Naive thymus-derived CD4-positive, alpha-beta T cell (primary cell): Measurements from ENCODE around the gene SAP30. TPM values are rescaled to one million over a fixed set of nuclear protein-coding genes. Genes with fewer than 3 reads are reported as not detected.

Experiments
- ATAC-seq: fragments of 150-1000 bp; cut with Tn5 transposase; 2 replicates; pipeline ENCODE4 v1.10.0; 2021; ENCODE audit warnings: mild to moderate bottlenecking, moderate library complexity
- CTCF ChIA-PET: fragments of 350-600 bp; sonication (Branson Sonifier 250); formaldehyde crosslinking; loops from one replicate; lab custom pipeline; 2021; ENCODE audit warnings: antibody characterized with exemption; lab: Charles Lee
- POLR2A ChIA-PET: fragments of 350-600 bp; sonication (Branson Sonifier 250); formaldehyde crosslinking; loops from one replicate; lab custom pipeline; 2021; ENCODE audit warnings: antibody characterized with exemption, inconsistent platforms; lab: Charles Lee
- DNase-seq, 9 donors: peaks; one replicate each; pipeline versions ENCODE4 v3.0.0 to v3.0.0-alpha.2; 2020 to 2022; ENCODE audit warnings: mixed read lengths in 1 of 9
- H3K27ac ChIP-seq: one replicate; pipeline ENCODE4 v1.7.0; 2013; ENCODE audit warnings: mild to moderate bottlenecking, low read depth, low read length, moderate library complexity
- H3K27me3 ChIP-seq, 2 donors: one replicate each; pipeline ENCODE4 v1.7.0; 2013; ENCODE audit warnings: low read length in 2 of 2, mild to moderate bottlenecking in 2 of 2, moderate library complexity in 2 of 2; ENCODE audit not compliant: control insufficient read depth in 2 of 2, insufficient read depth in 2 of 2
- H3K36me3 ChIP-seq, 3 experiments: 1 replicate in 2 of 3; 2 replicates in 1 of 3; pipeline ENCODE4 v1.7.0; 2013; ENCODE audit warnings: low read length in 3 of 3, mild to moderate bottlenecking in 3 of 3, moderate library complexity in 1 of 3; ENCODE audit not compliant: insufficient read depth in 3 of 3, control insufficient read depth in 2 of 3
- H3K4me1 ChIP-seq, 2 donors: one replicate each; pipeline ENCODE4 v1.7.0; 2013; ENCODE audit warnings: low read length in 2 of 2, mild to moderate bottlenecking in 2 of 2, moderate library complexity in 1 of 2; ENCODE audit not compliant: control insufficient read depth in 2 of 2, insufficient read depth in 2 of 2
- H3K4me3 ChIP-seq: 2 replicates; pipeline ENCODE4 v1.7.0; 2013; ENCODE audit warnings: mild to moderate bottlenecking, low read length
- H3K9me3 ChIP-seq, 3 experiments: 1 replicate in 2 of 3; 2 replicates in 1 of 3; pipeline ENCODE4 v1.7.0; 2013; ENCODE audit warnings: low read length in 3 of 3; ENCODE audit not compliant: control insufficient read depth in 2 of 3
- H3K27ac Mint-ChIP-seq, 9 donors: one replicate each; pipeline ENCODE4 v1.8.0; 2020 to 2022; ENCODE audit warnings: mixed read lengths in 9 of 9, mild to moderate bottlenecking in 8 of 9, moderate library complexity in 5 of 9, inconsistent platforms in 2 of 9
- H3K27me3 Mint-ChIP-seq, 5 donors: one replicate each; pipeline ENCODE4 v1.8.0; 2021 to 2022; ENCODE audit warnings: mixed read lengths in 5 of 5, mild to moderate bottlenecking in 1 of 5
- H3K36me3 Mint-ChIP-seq, 5 donors: one replicate each; pipeline ENCODE4 v1.8.0; 2020 to 2022; ENCODE audit warnings: mixed read lengths in 5 of 5, mild to moderate bottlenecking in 3 of 5, inconsistent platforms in 1 of 5
- H3K4me1 Mint-ChIP-seq, 7 donors: one replicate each; pipeline ENCODE4 v1.8.0; 2020 to 2022; ENCODE audit warnings: mixed read lengths in 7 of 7, mild to moderate bottlenecking in 3 of 7, inconsistent platforms in 1 of 7
- H3K4me3 Mint-ChIP-seq, 10 donors: one replicate each; pipeline ENCODE4 v1.8.0; 2020 to 2022; ENCODE audit warnings: mild to moderate bottlenecking in 10 of 10, mixed read lengths in 10 of 10, moderate library complexity in 6 of 10, inconsistent platforms in 2 of 10
- H3K9me3 Mint-ChIP-seq, 11 donors: one replicate each; pipeline ENCODE4 v1.8.0; 2020 to 2022; ENCODE audit warnings: mixed read lengths in 11 of 11, mild to moderate bottlenecking in 4 of 11, inconsistent platforms in 1 of 11, moderate library complexity in 1 of 11
- intact Hi-C, 2 donors: fragments of 100-400 bp; cut with micrococcal nuclease; formaldehyde crosslinking; loops; one replicate each; pipeline ENCODE4 v1.15.1; 2023
- polyA plus RNA-seq, 2 donors: library from polyadenylated mRNA; unstranded; fragments of 300-500 nt; fragmentation: Illumina TruSeq; gene quantifications; one replicate each; pipeline ENCODE4 v1.2.3, GENCODE V29; 2021
- total RNA-seq, 6 experiments: library from RNA in 5 of 6; stranded (reverse) in 5 of 6; gene quantifications; 1 replicate in 5 of 6; 2 replicates in 1 of 6; pipeline ENCODE4 v1.2.3 and lab custom pipeline; 2021 to 2026

SAP30 gene
- total and polyA plus RNA-seq, 7 experiments from 2014 or later = 0.48 to 27.4 (median 1.1) TPM

DNA sequence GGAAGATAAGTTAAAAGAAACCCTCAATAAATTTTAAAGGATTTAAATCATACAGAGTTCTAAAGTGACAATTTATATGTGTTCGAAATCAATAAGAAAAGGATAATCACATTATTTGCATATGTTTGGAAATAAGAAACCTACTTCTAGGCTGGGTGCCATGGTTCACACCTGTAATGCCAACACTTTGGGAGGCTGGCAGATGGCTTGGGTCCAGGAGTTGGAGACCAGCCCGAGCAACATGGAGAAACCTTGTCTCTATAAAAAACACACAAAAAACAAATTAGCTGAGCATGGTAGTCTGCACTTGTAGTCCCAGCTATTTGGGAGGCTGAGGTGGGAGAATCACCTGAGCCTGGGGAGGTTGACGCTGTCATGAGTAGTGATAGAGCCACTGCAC lies 8.1 kb upstream of the SAP30 start:
- Histone ChIP-seq H3K4me1 (peaks cover 0 to 7% of the 10 kb centered on the region in 2 donors), H3K9me3 (no peaks in the 10 kb centered on the region), H3K36me3 (peaks cover 0 to 3% (median 0%) of the 10 kb centered on the region in 3 experiments), H3K27me3 (no peaks in the 10 kb centered on the region), H3K27ac (no peak overlapping the region), H3K4me3 (no peak overlapping the region)
- peaks cover 0 to 34% (median 7%) of the 10 kb centered on the region in 7 donors for H3K4me1 Mint-ChIP-seq
- CTCF ChIA-PET = interaction anchor here (0.6 kb wide), 1 partner anchor 335 kb away, joined by 3 read pairs; no protein-coding TSS in a partner anchor
- no peak for DNase-seq
- no peak for ATAC-seq
- H3K4me3 Mint-ChIP-seq = no peak overlapping the region
- peaks cover 0 to 19% (median 0%) of the 10 kb centered on the region in 5 donors for H3K36me3 Mint-ChIP-seq
- H3K27ac Mint-ChIP-seq = no peak overlapping the region
- POLR2A ChIA-PET = no interaction called here
- intact Hi-C loops = no loop called here
- peaks cover 0 to 2% (median 0%) of the 10 kb centered on the region in 11 donors for H3K9me3 Mint-ChIP-seq
- peaks cover 0 to 8% (median 6%) of the 10 kb centered on the region in 5 donors for H3K27me3 Mint-ChIP-seq

DNA sequence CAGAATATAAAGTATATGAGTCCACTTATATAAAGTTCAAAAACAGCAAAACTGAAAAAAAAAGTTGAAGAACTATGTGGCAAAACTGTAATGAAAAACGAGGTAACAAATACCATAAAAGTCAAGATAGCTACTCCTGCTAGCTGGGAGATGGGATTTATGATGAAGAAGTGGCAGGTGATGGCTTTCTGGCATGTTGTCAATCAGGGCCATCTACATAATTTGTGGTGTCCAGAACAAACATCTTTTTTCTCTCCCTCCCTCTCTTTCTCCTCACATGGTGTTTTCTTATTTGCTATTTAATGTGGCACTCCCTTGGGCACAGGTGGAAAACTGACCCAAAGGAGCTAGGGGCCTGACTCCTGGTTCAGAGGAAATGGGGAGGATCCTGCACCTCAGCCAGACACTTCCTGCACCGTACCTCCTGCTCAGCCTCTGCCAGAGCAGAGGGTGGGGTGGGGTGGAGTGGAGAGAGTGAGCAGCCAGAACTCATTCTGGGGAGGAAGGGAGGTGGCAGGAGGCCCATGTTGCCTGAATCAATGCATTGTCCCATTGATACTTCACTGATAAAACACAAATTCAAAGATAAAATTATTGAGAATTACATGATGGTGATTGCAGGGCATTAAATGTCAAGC lies 5.3 kb upstream of the SAP30 start:
- Mint-ChIP-seq H3K4me3 (peak overlapping the region in 1 of 10 donors; percentile 39), H3K27me3 (peaks cover 0 to 6% (median 0%) of the 10 kb centered on the region in 5 donors), H3K27ac (peak overlapping the region in 1 of 9 donors; percentile 67), H3K36me3 (peaks cover 0 to 17% (median 0%) of the 10 kb centered on the region in 5 donors), H3K9me3 (no peaks in the 10 kb centered on the region), H3K4me1 (peaks cover 7 to 39% (median 14%) of the 10 kb centered on the region in 7 donors)
- H3K4me3 ChIP-seq = no peak overlapping the region
- ChIA-PET POLR2A (interaction anchor here (0.6 to 1.2 kb wide), 2 partner anchors 31 to 63 kb away, joined by 3 to 4 read pairs; no protein-coding TSS in a partner anchor), CTCF (no interaction called here)
- DNase-seq (no peak), ATAC-seq (no peak)
- intact Hi-C loops = no loop called here
- H3K4me1 ChIP-seq = peaks cover 0 to 15% of the 10 kb centered on the region in 2 donors
- no peak overlapping the region for H3K27ac ChIP-seq
- H3K27me3 ChIP-seq = no peaks in the 10 kb centered on the region
- H3K36me3 ChIP-seq = peaks cover 0 to 3% (median 0%) of the 10 kb centered on the region in 3 experiments
- H3K9me3 ChIP-seq = no peaks in the 10 kb centered on the region

DNA sequence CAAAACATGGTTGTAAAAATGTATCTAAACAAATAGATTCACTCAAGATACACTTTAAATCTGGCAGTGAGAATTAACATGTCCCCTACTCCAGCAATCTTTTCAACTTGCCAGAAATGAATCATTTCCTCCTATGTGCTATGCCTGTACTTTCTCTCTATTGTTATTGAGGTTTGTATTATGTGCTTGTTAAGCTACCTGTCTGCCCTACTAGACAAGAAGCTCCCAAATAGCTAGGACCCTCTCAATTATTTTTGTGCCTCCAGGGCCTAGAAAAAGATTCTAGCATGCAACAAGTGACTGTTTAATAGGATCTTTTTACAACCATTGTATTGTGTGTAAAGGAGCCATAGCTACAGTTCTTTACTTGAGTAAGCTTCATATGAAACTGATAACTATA lies 3.5 kb upstream of the SAP30 start:
- peaks cover 0 to 3% (median 0%) of the 10 kb centered on the region in 3 experiments for H3K36me3 ChIP-seq
- ChIA-PET POLR2A (interaction anchor here (9.4 kb wide), 1 partner anchor 34 kb away, joined by 209 read pairs; the partner anchor contains the start of gene HMGB2), CTCF (interaction anchor here (0.7 to 2.5 kb wide), 2 partner anchors 49 to 53 kb away, joined by 3 to 10 read pairs; no protein-coding TSS in a partner anchor)
- no peak overlapping the region for H3K4me3 ChIP-seq
- Mint-ChIP-seq H3K4me1 (peaks cover 14 to 37% (median 19%) of the 10 kb centered on the region in 7 donors), H3K4me3 (peak overlapping the region in 1 of 10 donors; percentile 100), H3K27me3 (peaks cover 0 to 7% (median 6%) of the 10 kb centered on the region in 5 donors), H3K36me3 (peaks cover 0 to 15% (median 0%) of the 10 kb centered on the region in 5 donors), H3K27ac (peak overlapping the region in 1 of 9 donors; percentile 81), H3K9me3 (no peaks in the 10 kb centered on the region)
- no peaks in the 10 kb centered on the region for H3K27me3 ChIP-seq
- intact Hi-C loops = loop anchor here in 1 of 2 donors (2.0 kb wide), 1 partner anchor 14 kb away; no protein-coding TSS in a partner anchor
- no peak for DNase-seq
- H3K27ac ChIP-seq = no peak overlapping the region
- peaks cover 5 to 15% of the 10 kb centered on the region in 2 donors for H3K4me1 ChIP-seq
- ATAC-seq = no peak
- H3K9me3 ChIP-seq = no peaks in the 10 kb centered on the region

DNA sequence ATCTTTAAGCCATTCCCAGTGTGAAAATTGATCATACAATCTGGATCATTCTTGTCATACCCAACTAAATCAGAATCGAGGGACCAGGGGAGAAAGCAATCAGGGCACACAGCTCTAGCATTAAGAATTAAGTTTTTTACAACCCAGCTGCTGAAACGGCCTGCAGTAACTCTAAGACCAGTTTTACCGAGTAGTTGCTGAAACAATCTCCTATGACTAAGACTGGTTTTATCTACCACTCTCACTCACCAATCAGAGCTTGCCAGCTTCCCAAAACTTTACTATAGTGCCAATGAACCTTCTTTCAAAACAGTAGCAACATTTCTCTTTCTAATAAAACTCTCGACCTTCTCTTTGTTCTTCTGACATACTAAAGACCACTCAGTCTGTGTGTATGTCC lies 2.8 kb upstream of the SAP30 start:
- peak overlapping the region in 1 of 10 donors; percentile 100 for H3K4me3 Mint-ChIP-seq
- CTCF ChIA-PET = interaction anchor here (2.5 kb wide), 1 partner anchor 49 kb away, joined by 10 read pairs; no protein-coding TSS in a partner anchor

DNA sequence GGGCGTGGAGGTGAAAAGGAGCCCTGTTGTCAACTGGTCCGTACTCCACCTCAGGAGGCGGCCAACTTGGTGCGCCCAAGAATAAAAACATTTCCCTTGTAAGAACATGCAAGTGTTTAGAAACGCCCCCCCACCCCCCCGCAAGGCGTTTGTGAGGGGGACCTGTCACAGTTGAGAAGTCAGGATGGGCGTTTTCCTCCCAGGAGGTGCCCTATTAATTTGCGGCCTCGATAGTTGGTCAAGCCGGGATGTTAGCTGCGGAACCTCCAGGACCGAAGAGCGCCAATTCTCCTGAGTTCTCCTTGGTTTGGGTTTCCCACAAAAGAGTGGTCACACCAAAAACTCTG lies 651 bp upstream of the SAP30 start:
- peaks cover 2 to 26% (median 17%) of the 10 kb centered on the region in 5 donors for H3K27me3 Mint-ChIP-seq
- CTCF ChIA-PET = interaction anchor here (0.8 to 2.4 kb wide), 2 partner anchors 37 to 51 kb away, joined by 3 to 8 read pairs; partner anchors contain the start of gene HMGB2
- Histone ChIP-seq H3K4me1 (peaks cover 5 to 20% of the 10 kb centered on the region in 2 donors), H3K4me3 (peak overlapping the region; percentile 99), H3K9me3 (no peaks in the 10 kb centered on the region), H3K27ac (peak overlapping the region; percentile 82), H3K36me3 (peaks cover 0 to 3% (median 0%) of the 10 kb centered on the region in 3 experiments), H3K27me3 (peaks cover 0 to 10% of the 10 kb centered on the region in 2 donors)
- H3K4me3 Mint-ChIP-seq = peak overlapping the region; percentile 89 to 100 (median 98)
- DNase-seq (peak in 4 of 9 donors; percentile 14 to 78 (median 52)), ATAC-seq (peak; percentile 37)
- peaks cover 0 to 18% (median 0%) of the 10 kb centered on the region in 5 donors for H3K36me3 Mint-ChIP-seq
- intact Hi-C loops = loop anchor here (1.0 to 5.0 kb wide), 5 partner anchors 36 to 1152 kb away; partner anchors contain the start of genes GALNT7 (in 2 of the 2), HMGB2 (in 2 of the 2), CEP44 (in 1 of the 2) and FBXO8 (in 1 of the 2)
- peak overlapping the region; percentile 55 to 99 (median 97) for H3K27ac Mint-ChIP-seq
- POLR2A ChIA-PET = interaction anchor here (0.8 to 9.4 kb wide), 6 partner anchors 12 to 914 kb away, joined by 3 to 209 read pairs (median 4); partner anchors contain the start of gene HMGB2
- peaks cover 14 to 49% (median 23%) of the 10 kb centered on the region in 7 donors for H3K4me1 Mint-ChIP-seq
- peaks cover 0 to 3% (median 0%) of the 10 kb centered on the region in 11 donors for H3K9me3 Mint-ChIP-seq

More for the DNA sequence above, 2.8 kb upstream of the SAP30 start:
- peaks cover 0 to 6% of the 10 kb centered on the region in 2 donors for H3K27me3 ChIP-seq
- H3K9me3 ChIP-seq = no peaks in the 10 kb centered on the region
- H3K4me1 ChIP-seq = peaks cover 5 to 17% of the 10 kb centered on the region in 2 donors
- no peak overlapping the region for H3K4me3 ChIP-seq
- H3K27ac ChIP-seq = no peak overlapping the region
- intact Hi-C loops = loop anchor here in 1 of 2 donors (2.0 kb wide), 2 partner anchors 15 to 117 kb away; no protein-coding TSS in a partner anchor
- Mint-ChIP-seq H3K27me3 (peaks cover 0 to 12% (median 9%) of the 10 kb centered on the region in 5 donors), H3K27ac (peak overlapping the region in 1 of 9 donors; percentile 73), H3K4me1 (peaks cover 14 to 41% (median 19%) of the 10 kb centered on the region in 7 donors), H3K36me3 (peaks cover 0 to 15% (median 0%) of the 10 kb centered on the region in 5 donors), H3K9me3 (no peaks in the 10 kb centered on the region)
- POLR2A ChIA-PET = interaction anchor here (9.4 kb wide), 1 partner anchor 35 kb away, joined by 209 read pairs; the partner anchor contains the start of gene HMGB2
- peaks cover 0 to 3% (median 0%) of the 10 kb centered on the region in 3 experiments for H3K36me3 ChIP-seq
- ATAC-seq (no peak), DNase-seq (no peak)
